Forelimb muscle (tissue), 1 donor: Measurements from ENCODE around the gene UBASH3A. TPM values are rescaled to one million over a fixed set of nuclear protein-coding genes. Genes with fewer than 3 reads are reported as not detected.

ENCODE experiments used
- DNase-seq: peaks from one replicate; pipeline ENCODE4 v3.0.0-alpha.2; 2013; ENCODE audit warnings: low read depth
- polyA plus RNA-seq: library from polyadenylated mRNA; unstranded; fragments of 120-200 nt; gene quantifications from one replicate; pipeline ENCODE4 v1.2.1, GENCODE V29; 2013; ENCODE audit not compliant: insufficient read length

UBASH3A gene
- polyA plus RNA-seq, 1 donor: 0.11 TPM

DNA sequence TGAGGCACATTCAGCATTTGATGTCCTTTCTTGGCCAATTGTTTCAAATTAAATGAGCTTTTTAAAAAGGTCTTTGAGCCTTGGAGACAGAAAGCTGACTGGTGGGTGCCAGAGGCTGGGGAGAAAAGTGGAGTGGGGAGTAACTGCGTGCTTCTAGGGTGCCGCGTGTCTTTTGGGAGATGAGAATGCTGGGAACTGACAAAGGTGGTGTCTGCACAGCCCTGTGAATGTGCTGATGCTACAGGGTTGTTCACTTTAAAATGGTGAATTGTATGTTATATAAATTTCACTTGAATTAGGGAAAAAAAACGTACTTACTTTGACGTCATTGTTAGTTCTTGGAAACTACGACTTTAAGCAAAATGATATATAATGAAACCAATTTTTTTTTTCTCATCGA is 29.2 kb upstream of the UBASH3A start:
- DNase-seq: no peak

DNA sequence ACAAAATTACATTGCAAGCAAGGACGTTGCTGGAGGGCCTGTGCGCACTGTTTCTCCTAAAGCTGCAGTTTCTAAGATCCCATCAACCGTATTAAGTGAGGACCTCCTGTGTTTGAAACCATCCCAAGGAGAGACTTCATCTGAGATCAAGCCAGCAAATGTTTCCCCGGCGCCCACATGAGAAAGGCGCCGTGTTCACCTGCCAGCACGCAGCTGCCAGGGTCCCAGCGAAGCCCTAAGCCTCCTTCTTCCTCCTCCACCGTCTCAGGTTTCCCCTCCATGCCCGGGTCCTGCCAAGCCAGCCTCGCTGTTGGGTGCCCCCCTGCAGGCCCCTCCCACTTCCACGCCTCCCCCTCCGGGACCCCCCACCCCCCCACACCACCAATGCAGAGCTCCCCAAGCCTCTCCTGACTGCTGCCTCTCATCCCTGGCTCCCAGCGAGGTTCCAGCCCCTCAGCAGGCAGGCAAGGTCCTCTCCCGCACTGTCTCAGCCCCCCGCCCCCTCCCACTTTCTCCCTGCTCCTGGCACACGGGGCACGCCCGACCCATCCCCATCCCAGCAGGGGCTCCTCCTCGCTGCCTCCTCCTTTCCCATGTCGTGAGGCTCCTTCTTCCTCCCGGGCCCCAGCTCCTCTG is 28.7 kb upstream of the UBASH3A start:
- no peak for DNase-seq

GRCh38 chr21:42375506-42375905 is 28.2 kb upstream of the UBASH3A start:
- DNase-seq: no peak

GRCh38 chr21:42375966-42376337 is 27.8 kb upstream of the UBASH3A start:
- DNase-seq: no peak

DNA sequence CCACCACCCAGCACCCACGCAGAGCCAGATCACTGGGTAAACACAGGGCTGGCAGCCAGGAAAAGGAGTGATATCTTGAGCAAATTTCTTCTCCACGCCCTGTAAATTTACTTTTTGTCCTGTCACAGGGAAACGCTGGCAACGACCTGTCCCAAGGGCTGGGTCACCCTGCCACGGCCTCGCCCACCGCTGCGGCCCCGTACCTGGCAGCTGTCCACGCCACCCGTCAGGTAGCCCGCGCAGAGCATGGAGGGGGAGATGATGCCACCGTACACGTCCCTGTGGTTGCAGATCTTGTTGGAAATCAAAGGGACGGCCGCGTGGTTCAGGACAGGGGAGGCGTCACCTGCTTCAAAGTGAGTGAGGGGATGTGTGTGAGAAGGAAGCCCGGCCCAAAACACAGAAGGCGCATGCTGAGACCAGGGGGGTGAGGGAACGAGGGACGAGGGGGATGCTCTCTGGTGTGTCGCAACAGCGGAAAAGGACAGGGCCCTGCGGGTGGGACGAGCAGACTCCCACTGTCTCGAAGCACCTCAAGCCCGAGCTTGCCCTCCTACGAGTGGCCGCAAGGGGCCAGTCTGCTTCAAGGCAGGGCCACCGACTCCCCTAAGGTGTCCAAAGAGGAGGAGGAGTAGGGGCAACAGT is 27.2 kb upstream of the UBASH3A start:
- no peak for DNase-seq

- no peak for DNase-seq
Observed at GRCh38 chr21:42377211-42377950, 26.3 kb upstream of the UBASH3A start.

- no peak for DNase-seq
Observed at GRCh38 chr21:42377951-42378340, 25.8 kb upstream of the UBASH3A start.

- no peak for DNase-seq
Observed at GRCh38 chr21:42378418-42378817, 25.3 kb upstream of the UBASH3A start.

DNA sequence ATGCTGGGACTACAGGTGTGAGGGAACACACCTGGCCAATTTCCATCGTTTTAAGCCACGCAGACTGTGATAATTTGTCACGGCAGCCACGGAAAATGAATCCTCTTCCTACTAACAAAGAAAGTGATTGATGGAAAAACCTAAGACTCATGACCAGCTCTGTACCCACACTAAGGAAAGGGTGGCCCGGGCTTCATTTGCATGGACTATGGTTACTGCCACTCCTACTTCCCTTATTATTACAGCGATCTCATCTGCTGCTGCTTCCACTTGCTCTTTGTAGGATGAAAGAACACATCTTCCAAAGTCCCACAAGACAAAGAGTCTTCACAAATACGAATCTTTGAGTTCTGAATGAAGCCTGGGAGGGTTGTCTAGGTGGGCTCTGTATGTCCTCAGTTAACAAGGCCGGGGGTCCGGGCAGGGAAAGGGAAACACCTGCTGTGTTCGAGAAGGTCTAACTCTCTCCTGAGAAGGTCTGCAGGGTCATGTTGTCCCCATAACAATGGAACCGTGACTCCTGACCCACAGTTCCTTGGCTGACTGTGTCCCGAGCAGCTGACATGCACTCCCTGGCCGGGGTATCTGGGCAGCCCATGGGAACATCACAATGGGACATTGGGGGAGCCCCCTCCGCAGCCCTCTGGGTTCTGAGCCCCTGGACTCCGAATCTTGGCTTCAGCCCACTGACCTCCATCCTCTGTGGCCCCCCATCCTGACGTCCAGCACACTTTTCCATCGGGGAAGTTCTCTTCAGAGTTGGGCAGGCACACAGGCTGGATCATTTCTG is 24.1 kb upstream of the UBASH3A start:
- DNase-seq: no peak

DNA sequence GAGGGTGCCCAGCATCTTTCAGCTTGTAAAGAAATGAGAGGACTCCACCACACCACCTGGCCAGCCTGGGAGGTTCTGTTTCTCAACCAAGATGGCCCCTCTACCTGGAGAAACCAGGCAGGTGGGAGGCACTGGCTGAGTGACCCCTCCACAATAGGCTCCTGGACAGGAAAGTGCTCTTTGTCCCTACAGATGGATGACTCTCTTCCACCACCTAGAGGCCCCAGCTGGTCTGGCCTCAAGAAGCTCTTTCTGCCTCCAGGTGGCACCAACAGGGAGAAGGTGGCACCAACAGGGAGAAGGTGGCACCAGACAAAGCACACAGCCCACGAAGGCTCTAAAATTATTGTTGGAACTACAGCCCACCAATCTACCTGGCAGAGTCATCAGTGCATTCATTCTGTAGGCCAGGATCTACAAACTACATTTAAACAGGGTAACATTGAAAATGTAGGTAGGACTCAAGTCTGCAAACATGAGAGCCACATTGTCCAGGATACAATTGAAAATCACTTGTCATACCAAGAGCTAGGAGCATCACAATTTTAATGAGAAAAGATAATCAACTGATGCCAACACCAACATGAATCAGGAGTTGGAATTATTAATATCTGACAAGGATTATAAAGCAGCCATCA is 22.2 kb upstream of the UBASH3A start:
- DNase-seq: no peak

GRCh38 chr21:42382915-42383314 is 20.8 kb upstream of the UBASH3A start:
- no peak for DNase-seq

DNA sequence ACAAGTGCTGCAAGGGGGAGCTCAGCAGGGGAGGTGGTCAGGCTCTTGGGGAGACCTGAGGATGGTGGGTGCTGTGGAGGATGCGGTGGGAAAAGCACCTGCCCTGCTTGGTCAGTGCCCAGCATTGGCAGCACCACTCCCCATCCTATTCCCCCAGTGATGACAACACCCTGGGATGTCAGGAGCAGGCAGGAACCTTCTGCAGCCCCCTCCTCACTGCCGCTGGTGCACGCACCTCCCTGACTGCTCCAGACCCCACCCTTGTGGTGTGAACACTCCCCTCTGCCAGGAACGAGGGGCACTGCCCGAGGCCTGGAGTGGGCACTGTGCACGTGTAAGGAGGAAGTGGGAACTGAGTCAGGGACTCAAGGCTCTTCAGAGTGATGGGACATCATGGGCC is 20.4 kb upstream of the UBASH3A start:
- no peak for DNase-seq

GRCh38 chr21:42384156-42384945 is 19.4 kb upstream of the UBASH3A start:
- DNase-seq: no peak

- DNase-seq: no peak
Observed at GRCh38 chr21:42384989-42385388, 18.7 kb upstream of the UBASH3A start.

- no peak for DNase-seq
Observed at GRCh38 chr21:42385619-42386018, 18.1 kb upstream of the UBASH3A start.

GRCh38 chr21:42386034-42386591 is 17.6 kb upstream of the UBASH3A start:
- DNase-seq: no peak

GRCh38 chr21:42387164-42387563 is 16.5 kb upstream of the UBASH3A start:
- DNase-seq: no peak

GRCh38 chr21:42387843-42388340 is 15.8 kb upstream of the UBASH3A start:
- no peak for DNase-seq

- DNase-seq: no peak
Observed at GRCh38 chr21:42388740-42389448, 14.8 kb upstream of the UBASH3A start.

DNA sequence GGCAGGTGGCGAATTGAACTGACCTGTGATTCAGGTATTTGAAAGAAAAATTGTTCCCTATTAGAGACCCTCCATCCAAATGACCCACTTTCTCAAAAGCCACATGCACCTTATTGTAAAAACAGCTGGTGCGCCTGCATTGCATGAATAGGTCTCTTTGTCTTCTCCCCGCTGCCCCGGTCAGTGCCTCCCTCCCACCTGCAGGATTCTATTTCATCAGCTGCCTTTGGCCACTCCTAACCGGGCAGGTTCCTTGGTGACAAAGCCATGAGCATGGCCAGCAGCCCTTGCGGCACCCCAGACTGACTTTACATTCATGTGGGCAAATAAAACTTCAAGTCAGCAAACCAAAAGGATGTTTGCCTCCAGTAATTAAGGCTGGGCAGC is 14.3 kb upstream of the UBASH3A start:
- DNase-seq: no peak
